OCI-LY1 (cell line): Measurements from ENCODE around the gene USP19.

Experiments used
- H2AFZ ChIP-seq: fragments of 200-600 bp; sonication (generic), shearing (Covaris generic); 2 replicates; pipeline ENCODE4 v1.6.0; 2014; ENCODE audit warnings: antibody characterized with exemption, mild to moderate bottlenecking, low read length
- H3F3A ChIP-seq: fragments of 200-600 bp; sonication (generic), shearing (Covaris generic); 2 replicates; pipeline ENCODE4 v1.6.0; 2014; ENCODE audit warnings: mild to moderate bottlenecking, antibody characterized with exemption, low read length, moderate library complexity; ENCODE audit not compliant: insufficient read depth
- H3K27ac ChIP-seq: fragments of 200-600 bp; sonication (generic); 2 replicates; pipeline ENCODE4 v1.5.1; 2014; ENCODE audit warnings: low read length, mixed run types, mild to moderate bottlenecking, low read depth; ENCODE audit not compliant: poor library complexity, severe bottlenecking
- H3K27me3 ChIP-seq: fragments of 200-600 bp; sonication (generic); 2 replicates; pipeline ENCODE4 v1.6.0; 2014; ENCODE audit warnings: antibody characterized with exemption, mild to moderate bottlenecking, low read length, moderate library complexity; ENCODE audit not compliant: insufficient read depth
- H3K36me3 ChIP-seq: fragments of 200-600 bp; sonication (generic); 2 replicates; pipeline ENCODE4 v1.6.1; 2014; ENCODE audit warnings: mild to moderate bottlenecking, antibody characterized with exemption, low read length, moderate library complexity, mixed read lengths; ENCODE audit not compliant: insufficient read depth
- H3K4me1 ChIP-seq: fragments of 200-600 bp; sonication (generic); 2 replicates; pipeline ENCODE4 v1.5.1; 2014; ENCODE audit warnings: mild to moderate bottlenecking, low read length, moderate library complexity; ENCODE audit not compliant: insufficient read depth, severe bottlenecking
- H3K4me2 ChIP-seq: fragments of 200-600 bp; sonication (generic), shearing (Covaris generic); 2 replicates; pipeline ENCODE4 v1.6.1; 2014; ENCODE audit warnings: low read length
- H3K4me3 ChIP-seq: fragments of 200-600 bp; sonication (generic); 2 replicates; pipeline ENCODE4 v1.5.1; 2014; ENCODE audit warnings: low read length, low read depth, mild to moderate bottlenecking, mixed read lengths; ENCODE audit not compliant: poor library complexity, severe bottlenecking
- H3K79me2 ChIP-seq: fragments of 200-600 bp; shearing (Covaris generic); 2 replicates; pipeline ENCODE4 v1.6.1; 2016; ENCODE audit warnings: mixed run types, low read length, mixed read lengths; ENCODE audit not compliant: insufficient read depth
- H3K9ac ChIP-seq: fragments of 200-600 bp; sonication (generic), shearing (Covaris generic); 2 replicates; pipeline ENCODE4 v1.6.1; 2014; ENCODE audit warnings: mild to moderate bottlenecking, low read length, mixed read lengths
- H3K9me2 ChIP-seq: fragments of 200-600 bp; sonication (generic), shearing (Covaris generic); 2 replicates; pipeline ENCODE4 v1.6.1; 2014; ENCODE audit warnings: low read depth, mild to moderate bottlenecking, low read length, mixed read lengths
- H3K9me3 ChIP-seq: fragments of 200-600 bp; shearing (Covaris generic); 2 replicates; pipeline ENCODE4 v1.6.1; 2014; ENCODE audit warnings: low read length, mixed read lengths
- H4K20me1 ChIP-seq: fragments of 200-600 bp; sonication (generic), shearing (Covaris generic); 2 replicates; pipeline ENCODE4 v1.6.0; 2016; ENCODE audit warnings: mild to moderate bottlenecking, low read length; ENCODE audit not compliant: insufficient read depth
- CTCF ChIP-seq: fragments of 200-600 bp; sonication (generic), shearing (Covaris generic); IDR thresholded peaks from 2 replicates; pipeline ENCODE4 v1.5.1; 2017; ENCODE audit warnings: mild to moderate bottlenecking, antibody characterized with exemption, low read length, moderate library complexity, mixed read lengths
- EZH2 ChIP-seq: fragments of 200-600 bp; sonication (generic), shearing (Covaris generic); IDR thresholded peaks from 2 replicates; pipeline ENCODE4 v1.8.0; 2017; ENCODE audit warnings: borderline replicate concordance, mixed run types, mild to moderate bottlenecking, antibody characterized with exemption, low read length, moderate library complexity, mixed read lengths

USP19 gene

DNA sequence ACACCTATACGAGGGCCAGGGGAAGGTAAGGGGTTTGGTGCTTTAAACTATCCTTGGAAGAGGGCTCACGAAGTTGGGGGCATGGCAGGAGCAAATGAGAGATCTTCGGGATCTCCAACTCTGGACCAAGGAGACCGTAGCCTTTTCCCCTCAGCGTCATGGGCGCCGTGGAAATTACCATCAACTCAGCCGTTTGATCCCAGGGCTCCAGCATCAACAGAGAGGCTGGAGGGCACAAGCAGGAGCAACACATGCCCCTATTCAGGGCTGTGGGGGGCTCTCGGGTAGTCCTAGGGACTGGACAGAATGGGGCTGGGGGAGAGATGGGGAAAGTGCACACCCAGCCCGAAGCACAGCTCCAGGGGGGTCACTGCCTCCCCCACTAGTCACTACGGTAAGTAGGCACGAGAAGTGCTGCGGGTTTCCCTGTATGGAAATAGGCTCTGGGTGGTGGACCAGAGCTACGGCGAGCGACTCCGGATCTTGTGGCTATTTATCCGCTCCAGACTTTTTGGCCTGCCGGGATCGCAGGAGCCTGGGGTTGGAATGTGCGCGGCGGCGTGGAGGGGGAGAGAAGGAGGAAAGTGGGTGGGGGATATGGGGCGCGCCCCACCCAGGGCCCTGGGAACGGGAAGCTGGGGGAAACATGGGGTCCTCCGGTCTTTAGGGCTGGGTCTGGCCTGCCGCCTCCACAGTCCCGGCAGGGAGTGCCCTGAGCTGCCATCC lies 12.8 kb upstream of the USP19 start:
- Histone ChIP-seq H4K20me1 (no peaks in the 10 kb centered on the region), H3K27ac (no peak overlapping the region), H3K4me3 (no peak overlapping the region), H3F3A (no peaks in the 10 kb centered on the region), H3K27me3 (peaks cover 4% of the 10 kb centered on the region; the same call in 1 of the 2 replicates), H3K79me2 (no peaks in the 10 kb centered on the region), H3K9ac (no peak overlapping the region), H3K4me2 (no peak overlapping the region), H3K9me3 (no peaks in the 10 kb centered on the region), H3K36me3 (no peaks in the 10 kb centered on the region), H2AFZ (no peak overlapping the region), H3K4me1 (no peaks in the 10 kb centered on the region), H3K9me2 (no peaks in the 10 kb centered on the region)
- TF ChIP-seq CTCF: no peak
- no peak for TF ChIP-seq EZH2

DNA sequence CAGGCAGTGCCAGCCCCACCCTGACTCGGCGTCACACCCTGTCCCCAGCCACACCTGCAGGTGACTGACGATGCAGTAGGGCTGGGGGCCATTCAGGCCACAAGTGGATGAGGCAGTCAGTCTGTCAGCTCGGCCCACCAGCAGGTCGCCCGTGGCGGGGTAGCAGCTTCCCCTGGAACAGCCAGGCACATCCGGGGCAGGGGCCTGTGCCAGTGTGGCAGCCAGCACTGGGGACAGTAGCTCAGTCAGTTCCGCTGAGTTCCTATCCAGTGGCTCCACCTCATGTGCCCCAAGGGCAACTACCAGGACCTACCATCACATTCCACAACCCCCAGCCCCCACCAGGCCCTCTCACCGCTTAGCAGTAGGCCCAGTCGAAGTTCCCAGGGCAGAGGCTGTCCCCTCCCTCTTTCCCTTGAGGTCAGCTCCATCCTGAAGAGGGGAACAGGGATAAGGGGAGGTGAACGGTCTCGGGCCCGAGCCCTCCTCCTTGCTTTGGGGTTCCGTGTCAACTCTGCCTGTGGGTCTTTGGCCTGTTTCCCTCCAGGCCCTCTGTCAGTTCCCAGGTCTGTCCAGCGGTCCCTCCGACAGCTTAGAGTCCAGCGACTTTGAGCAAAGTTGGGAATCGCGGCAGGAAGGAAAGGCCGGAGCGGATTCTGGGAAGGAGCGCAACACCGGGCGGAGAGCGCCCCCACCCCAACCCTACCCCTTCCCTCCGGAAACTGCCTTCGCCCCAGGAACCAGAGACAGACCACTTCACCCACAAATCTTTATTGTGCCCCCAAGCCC lies 12.0 kb upstream of the USP19 start, which contains the start of gene LAMB2:
TSS of gene LAMB2 (minus strand) at position 614 of the 789 bp plus-strand sequence. CDS start at position 431, 183 bp downstream.
- Histone ChIP-seq H4K20me1 (no peaks in the 10 kb centered on the region), H3K9me3 (no peaks in the 10 kb centered on the region), H3K9ac (no peak within 1 kb of the TSS), H3F3A (no peaks in the 10 kb centered on the region), H3K36me3 (no peaks in the 10 kb centered on the region), H3K9me2 (no peaks in the 10 kb centered on the region), H3K27me3 (peaks cover 4% of the 10 kb centered on the region; the same call in 1 of the 2 replicates), H3K79me2 (no peaks in the 10 kb centered on the region), H2AFZ (no peak within 1 kb of the TSS), H3K27ac (no peak within 1 kb of the TSS), H3K4me3 (no peak within 1 kb of the TSS), H3K4me1 (no peaks in the 10 kb centered on the region), H3K4me2 (no peak within 1 kb of the TSS)
- TF ChIP-seq EZH2: no peak

- H2AFZ ChIP-seq: no peak overlapping the region
- H3K9ac ChIP-seq: no peak overlapping the region
- H3K4me3 ChIP-seq: no peak overlapping the region
- peaks cover 4% of the 10 kb centered on the region; the same call in 1 of the 2 replicates for H3K27me3 ChIP-seq
- H3K4me2 ChIP-seq: no peak overlapping the region
- no peak for TF ChIP-seq EZH2
- no peaks in the 10 kb centered on the region for H3K9me2 ChIP-seq
- H3K27ac ChIP-seq: no peak overlapping the region
- H3K36me3 ChIP-seq: no peaks in the 10 kb centered on the region
- H3K4me1 ChIP-seq: no peaks in the 10 kb centered on the region
- H3K79me2 ChIP-seq: no peaks in the 10 kb centered on the region
- H4K20me1 ChIP-seq: no peaks in the 10 kb centered on the region
- H3K9me3 ChIP-seq: no peaks in the 10 kb centered on the region
- no peaks in the 10 kb centered on the region for H3F3A ChIP-seq
Measured at GRCh38 chr3:49132073-49132436, 11.4 kb upstream of the USP19 start.

GRCh38 chr3:49131576-49131975 lies 11.0 kb upstream of the USP19 start:
- H3K4me1 ChIP-seq: no peaks in the 10 kb centered on the region
- no peak for TF ChIP-seq EZH2
- no peak for TF ChIP-seq CTCF
- no peaks in the 10 kb centered on the region for H3K36me3 ChIP-seq
- peaks cover 4% of the 10 kb centered on the region; the same call in 1 of the 2 replicates for H3K27me3 ChIP-seq
- no peak overlapping the region for H3K4me3 ChIP-seq
- H3F3A ChIP-seq: no peaks in the 10 kb centered on the region
- H3K79me2 ChIP-seq: no peaks in the 10 kb centered on the region
- no peaks in the 10 kb centered on the region for H4K20me1 ChIP-seq
- no peak overlapping the region for H2AFZ ChIP-seq
- no peak overlapping the region for H3K4me2 ChIP-seq
- H3K9ac ChIP-seq: no peak overlapping the region
- no peaks in the 10 kb centered on the region for H3K9me2 ChIP-seq
- no peaks in the 10 kb centered on the region for H3K9me3 ChIP-seq
- H3K27ac ChIP-seq: no peak overlapping the region
